HG03103 (cell line): ENCODE data around the gene AGAP5.
"Not testable (repeated sequence)": the region's sequence is repeated elsewhere in the genome, so short reads cannot be mapped to it uniquely, and the experiment has no call there.

Source experiments
- ATAC-seq: cut with Tn5 transposase; IDR thresholded peaks from one replicate; pipeline ENCODE4 v1.9.1; 2021; ENCODE audit warnings: low read depth; ENCODE audit not compliant: unreplicated experiment

AGAP5 gene

DNA sequence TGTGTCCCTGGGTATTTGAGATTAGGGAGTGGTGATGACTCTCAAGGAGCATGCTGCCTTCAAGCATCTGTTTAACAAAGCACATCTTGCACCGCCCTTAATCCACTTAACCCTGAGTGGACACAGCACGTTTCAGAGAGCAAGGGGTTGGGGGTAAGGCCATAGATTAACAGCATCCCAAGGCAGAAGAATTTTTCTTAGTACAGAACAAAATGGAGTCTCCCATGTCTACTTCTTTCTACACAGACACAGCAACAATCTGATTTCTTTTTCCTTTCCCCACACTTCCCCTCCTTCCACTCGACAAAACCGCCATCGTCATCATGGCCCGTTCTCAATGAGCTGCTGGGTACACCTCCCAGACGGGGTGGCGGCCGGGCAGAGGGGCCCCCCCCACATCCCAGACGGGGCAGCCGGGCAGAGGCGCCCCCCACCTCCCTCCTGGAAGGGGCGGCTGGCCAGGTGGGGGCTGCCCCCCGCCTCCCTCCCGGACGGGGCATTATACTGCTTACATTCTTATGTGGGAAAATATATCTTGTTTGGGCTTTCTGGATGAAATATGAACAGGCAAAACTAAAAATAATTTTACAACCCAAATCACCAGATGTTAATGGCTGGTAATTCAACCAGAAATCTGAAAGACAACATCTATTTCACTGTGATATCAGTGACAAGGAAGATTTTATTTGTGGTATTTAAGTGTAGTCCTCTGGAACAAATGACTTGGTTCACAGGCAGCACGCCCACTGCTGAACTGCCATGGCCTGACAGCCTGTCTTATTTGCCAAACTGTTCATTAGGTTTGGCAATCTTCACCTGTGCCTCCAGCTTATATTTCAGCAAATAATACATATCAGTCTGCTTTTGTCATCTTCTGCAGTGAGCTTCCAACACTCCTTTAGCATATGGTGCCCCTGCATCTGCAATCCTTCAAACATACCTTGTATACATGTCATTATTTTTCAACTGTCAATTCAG, 17.6 kb upstream of the AGAP5 start:
- ATAC-seq: not testable (repeated sequence)

DNA sequence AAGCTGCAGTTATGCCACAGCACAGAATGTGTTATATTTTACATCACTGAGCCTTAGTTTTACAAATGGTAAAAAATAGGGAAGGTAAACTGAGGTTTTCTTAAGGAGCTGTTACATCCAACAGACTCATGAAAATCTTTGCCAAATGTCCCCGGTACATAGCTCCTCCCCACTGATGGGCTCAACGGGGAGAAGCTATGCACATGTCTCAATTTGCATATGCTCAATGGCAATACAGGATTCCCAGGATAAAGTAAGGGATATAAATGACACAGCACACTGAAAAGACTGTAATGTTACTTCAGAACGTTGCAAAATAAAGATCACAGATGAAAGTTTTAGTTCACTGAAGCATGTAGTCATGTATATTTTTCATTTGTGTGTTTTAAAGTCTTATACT, 16.6 kb upstream of the AGAP5 start:
- ATAC-seq: not testable (repeated sequence)

DNA sequence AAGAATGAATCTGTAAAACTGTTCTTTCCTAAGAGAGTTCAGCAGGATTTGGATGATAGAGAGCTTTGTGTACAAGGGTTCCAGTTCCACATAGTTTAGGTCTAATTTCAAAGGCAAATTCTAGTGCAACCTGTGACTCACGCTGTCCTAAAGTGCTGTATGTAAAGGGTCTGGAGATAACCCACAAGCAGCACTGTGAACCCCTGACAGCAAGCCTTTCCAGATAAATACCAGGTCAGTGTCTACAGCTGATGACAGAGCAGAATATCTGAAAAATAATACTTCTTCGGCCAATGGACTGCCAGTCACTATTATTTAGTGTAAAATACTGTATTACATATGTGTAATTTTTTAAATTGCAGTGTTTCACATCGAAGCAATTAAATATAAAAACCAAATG, 16.0 kb upstream of the AGAP5 start:
- not testable (repeated sequence) for ATAC-seq

DNA sequence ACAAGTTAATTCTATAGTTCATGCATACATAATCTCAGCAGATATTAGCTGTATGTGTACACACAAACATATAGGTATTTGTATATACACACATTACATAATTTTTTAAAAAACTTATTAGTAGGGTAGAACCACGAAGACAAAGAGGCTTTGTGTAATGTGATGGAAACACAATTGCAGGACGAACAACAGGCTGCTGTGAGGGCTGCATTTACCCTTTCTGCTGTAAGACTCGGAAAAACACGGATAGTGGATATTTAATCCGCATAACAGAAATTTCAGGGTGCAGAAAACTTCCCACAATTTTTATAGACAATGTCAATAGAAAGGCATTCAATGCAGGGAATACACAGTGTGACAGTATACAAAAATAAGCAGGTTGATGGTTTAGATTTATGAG, 13.8 kb upstream of the AGAP5 start:
- not testable (repeated sequence) for ATAC-seq

- ATAC-seq: not testable (repeated sequence)
Measured at GRCh38 chr10:73708122-73708521, 10.2 kb upstream of the AGAP5 start.

DNA sequence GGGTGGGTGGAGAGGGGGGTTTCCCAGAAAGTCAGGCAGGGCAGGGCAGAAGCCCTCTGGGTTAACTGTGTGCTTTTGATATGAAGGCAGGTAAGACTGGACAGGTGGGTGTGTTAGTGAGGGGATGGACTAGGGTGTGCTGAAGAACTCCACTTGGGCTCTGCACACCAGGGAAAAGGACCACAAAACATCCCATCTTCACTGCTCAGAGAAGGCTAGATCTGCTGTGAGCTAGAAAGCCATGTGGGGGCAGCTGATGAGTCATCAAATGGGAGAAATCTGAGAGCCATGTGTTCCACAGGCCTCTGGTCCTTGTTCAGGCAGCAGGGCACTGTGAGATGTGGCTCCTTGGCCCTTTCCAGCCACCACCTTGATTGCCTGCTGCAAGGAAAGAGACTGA, 9.7 kb upstream of the AGAP5 start:
- not testable (repeated sequence) for ATAC-seq

GRCh38 chr10:73706488-73706887, 8.6 kb upstream of the AGAP5 start:
- not testable (repeated sequence) for ATAC-seq

- ATAC-seq: not testable (repeated sequence)
Measured at GRCh38 chr10:73705506-73706072, 7.7 kb upstream of the AGAP5 start.

GRCh38 chr10:73703924-73704323, 6.0 kb upstream of the AGAP5 start:
- ATAC-seq: not testable (repeated sequence)

DNA sequence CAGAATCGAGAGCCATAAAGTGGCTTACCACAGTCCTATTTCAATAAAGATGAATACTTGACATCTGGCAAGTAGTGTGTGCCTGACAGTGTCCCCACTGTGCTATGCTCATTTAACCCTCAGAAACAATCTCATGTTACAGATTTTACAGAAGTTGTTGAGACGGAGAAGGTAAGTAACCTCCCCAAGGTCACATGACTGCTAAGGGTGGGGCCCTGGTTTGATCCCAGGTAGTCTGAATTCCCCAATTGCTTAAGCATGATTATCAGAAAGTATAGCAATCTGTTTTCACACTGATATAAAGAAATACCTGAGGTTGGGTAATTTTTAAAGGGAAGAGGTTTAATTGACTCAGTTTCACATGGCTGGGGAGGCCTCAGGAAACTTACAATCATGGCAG, 910 bp upstream of the AGAP5 start:
- not testable (repeated sequence) for ATAC-seq

GRCh38 chr10:73695302-73695701, 2.6 kb downstream of the AGAP5 start:
- ATAC-seq: not testable (repeated sequence)

- ATAC-seq: not testable (repeated sequence)
Measured at GRCh38 chr10:73690755-73691154, 7.2 kb downstream of the AGAP5 start.

DNA sequence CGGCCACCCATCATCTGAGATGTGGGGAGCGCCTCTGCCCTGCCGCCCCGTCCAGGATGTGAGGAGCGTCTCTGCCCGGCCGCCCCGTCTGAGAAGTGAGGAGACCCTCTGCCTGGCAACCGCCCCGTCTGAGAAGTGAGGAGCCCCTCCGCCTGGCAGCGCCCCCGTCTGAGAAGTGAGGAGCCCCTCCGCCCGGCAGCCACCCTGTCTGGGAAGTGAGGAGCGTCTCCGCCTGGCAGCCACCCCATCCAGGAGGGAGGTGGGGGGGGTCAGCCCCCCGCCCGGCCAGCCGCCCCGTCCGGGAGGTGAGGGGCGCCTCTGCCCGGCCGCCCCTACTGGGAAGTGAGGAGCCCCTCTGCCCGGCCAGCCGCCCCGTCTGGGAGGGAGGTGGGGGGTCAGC, 8.3 kb downstream of the AGAP5 start:
- not testable (repeated sequence) for ATAC-seq

DNA sequence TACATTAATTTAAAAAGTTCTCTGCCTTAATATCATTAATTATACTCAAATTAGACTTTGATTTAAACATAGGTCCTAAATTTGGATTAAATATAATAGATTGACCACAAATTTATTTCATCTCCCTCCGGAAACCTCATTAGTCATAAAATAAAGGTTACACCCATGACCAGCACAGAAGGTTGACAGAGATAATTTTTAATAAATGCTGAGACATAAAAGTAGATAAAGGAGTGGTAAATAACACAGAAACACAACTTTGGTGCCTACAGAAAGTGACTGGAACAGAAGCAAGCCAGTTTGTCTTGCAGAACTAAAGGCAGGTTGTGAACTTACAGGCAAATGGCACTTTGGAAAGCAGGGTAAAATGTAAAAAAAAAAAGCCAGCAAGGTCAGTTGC, 10.3 kb downstream of the AGAP5 start:
- not testable (repeated sequence) for ATAC-seq

DNA sequence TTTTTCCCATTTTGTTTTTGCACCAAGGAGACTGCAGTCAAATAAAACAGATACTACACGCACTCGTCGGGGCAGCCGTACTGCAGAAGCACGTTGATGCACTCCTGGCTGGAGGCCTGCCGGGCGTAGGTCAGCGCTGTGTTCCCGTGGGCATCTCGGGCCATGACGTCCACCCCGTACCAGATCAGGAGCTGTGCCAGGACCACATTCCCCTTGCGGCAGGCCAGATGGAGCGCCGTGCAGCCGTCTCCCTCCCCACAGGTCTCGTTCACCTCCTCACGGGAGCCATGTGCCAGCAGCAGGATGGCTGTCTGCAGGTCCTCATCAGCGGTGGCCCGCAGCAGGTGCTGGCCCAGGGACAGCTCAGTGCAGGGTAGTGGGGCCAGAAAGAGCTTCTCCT, 23.4 kb downstream of the AGAP5 start:
- ATAC-seq: not testable (repeated sequence)

DNA sequence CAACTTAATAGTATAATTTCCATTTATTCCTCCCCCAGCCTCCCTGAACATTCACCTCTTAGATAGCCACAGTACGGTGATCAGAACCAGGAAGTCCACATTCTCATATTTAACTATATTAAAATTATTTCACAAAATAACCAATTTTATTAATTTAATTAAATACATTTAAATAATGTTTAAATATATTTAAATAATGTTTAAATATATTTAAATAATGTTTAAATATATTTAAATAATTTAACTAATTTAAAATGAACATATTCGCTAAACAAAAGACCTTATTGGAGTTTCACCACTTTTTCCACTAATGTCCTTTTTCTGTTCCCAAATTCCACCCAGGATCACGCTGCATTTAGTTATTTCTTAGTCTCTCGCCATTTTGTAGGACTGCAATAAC, 29.5 kb downstream of the AGAP5 start:
- not testable (repeated sequence) for ATAC-seq

DNA sequence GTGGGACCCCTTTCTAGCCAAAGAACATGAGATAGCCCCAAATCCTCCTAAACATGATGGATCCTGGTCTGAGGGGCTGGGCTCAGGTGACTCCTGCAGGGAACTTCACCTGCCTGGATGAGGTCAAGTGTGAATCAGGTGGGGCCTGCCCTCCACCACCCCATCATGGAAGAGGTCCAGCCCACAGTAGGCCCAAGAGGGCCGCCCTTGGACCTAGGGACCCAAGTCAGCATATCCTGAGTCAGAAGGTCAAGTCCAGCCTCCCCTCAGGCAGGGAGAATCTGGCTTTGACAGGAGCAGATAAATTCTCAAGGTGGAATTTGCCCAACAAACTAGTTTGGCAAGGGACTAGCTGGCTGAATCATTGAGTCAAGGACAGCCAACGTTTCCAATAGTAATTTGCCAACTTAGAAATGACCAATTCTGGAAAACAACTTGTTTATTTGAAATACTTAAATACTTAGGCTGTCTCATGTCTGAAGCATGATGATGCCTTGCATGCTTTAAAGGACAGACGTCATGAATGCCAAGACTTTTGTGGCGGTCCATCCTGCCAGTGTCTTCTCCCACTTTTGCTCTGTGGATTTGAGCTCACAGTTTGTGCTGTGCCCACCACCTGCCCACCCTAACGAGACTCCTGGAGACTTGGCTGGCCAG, 31.6 kb downstream of the AGAP5 start:
- ATAC-seq: not testable (repeated sequence)

DNA sequence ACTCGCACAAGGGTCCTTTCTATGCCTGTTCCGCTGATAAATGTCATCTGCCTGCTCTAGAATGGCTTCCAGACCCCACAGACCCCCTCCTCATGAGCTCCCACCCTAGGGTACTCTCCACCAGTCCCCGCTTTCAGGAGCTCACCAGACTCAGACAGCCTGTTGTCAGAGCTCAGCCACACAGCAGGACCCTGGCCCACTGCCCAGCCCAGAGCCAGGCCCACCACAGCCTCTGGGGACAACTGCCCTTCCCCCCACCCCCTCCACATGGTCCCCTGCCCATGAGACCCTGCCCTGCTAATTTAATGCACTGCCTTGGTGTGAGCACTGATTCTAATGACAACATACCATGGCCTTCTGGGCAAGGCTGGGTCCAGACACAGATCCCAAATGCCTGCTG, 32.3 kb downstream of the AGAP5 start:
- ATAC-seq: not testable (repeated sequence)

- not testable (repeated sequence) for ATAC-seq
Measured at GRCh38 chr10:73664156-73665040, 33.5 kb downstream of the AGAP5 start.

DNA sequence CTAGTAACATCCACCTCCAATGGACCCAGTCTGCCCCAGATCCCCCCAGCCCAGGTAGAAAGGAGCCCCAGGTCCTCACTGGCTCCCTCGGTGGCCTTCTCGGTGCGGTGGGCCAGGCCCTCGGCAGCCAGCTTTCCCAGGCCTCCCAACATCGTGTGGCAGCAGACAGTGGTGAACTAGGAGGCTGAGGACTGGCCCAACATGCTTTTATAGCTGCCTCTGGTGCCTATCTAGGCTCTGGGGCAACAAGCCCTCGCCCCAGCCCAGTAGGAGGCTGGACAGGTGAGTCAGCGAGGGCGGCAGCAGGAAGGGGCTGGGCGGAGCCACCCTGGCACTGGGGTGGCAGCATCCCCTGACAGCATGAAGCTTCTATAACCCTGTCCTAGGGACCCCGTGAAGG, 34.3 kb downstream of the AGAP5 start:
- not testable (repeated sequence) for ATAC-seq
